ENCODE data around the gene RUNX2.

RUNX2 gene

DNA sequence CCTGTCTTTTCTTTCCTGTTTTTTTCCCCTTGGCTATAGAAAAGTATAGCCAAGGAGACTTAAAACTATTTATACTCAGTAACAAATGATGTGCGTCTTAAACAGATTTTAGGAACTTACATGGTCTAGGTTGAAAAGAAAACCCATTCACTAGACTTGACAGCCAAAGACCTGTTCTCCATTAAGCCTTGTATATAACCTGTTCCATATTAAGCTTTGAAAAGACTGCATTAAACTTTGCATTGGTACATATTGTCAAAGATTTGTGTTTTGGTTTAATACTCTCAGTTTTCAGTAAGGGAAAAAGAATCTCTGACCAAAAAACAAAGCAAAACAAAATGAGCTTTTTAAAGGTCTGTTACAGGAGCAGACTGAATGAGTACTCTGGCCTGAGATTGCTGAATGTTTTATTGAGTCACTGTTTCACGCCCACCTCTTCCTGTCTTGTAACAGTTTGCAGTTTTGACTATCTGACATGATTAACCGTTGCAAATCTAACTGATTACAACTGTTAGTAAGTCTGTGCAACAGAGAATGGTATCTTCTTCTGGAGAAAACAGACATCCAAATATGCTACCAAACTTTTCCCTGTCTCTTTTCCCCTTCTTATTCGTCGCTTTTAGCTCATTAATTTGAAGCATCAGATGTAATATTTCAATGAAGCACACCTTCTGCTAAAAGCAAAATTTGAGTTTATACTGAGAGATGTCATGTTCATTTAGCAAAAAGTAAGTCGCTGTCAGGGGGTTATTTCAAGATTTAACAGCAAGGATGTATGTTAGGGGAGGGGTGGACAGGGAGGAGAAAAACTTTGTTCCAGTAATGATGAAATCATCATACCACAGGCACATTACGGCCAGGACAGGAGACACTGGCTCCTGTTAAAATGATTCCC is 108.7 kb downstream of the RUNX2 start:
- DNase-seq, result no peak

- no peak for DNase-seq
These were observed 109.3 kb downstream of the RUNX2 start for GRCh38 chr6:45437439-45437815.

DNA sequence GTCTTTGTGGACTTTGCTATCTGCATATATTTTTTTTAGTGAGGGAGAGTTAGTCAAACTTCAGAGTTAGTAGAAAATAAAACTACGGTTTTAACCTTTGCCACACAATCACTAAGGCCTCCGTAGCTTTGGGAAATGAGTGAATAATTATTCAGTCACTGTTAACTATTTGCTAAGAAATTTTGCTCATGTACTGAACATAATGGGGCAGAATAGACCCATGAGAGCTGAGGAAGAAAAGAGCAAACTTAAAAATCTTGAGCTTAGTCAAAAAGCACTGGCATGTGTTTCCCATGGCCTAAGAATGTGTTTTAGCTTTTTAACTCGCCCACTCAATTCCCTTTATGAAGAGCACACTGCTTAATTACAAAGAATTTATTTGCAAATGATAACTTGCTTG is 110.0 kb downstream of the RUNX2 start:
- DNase-seq, result no peak

DNA sequence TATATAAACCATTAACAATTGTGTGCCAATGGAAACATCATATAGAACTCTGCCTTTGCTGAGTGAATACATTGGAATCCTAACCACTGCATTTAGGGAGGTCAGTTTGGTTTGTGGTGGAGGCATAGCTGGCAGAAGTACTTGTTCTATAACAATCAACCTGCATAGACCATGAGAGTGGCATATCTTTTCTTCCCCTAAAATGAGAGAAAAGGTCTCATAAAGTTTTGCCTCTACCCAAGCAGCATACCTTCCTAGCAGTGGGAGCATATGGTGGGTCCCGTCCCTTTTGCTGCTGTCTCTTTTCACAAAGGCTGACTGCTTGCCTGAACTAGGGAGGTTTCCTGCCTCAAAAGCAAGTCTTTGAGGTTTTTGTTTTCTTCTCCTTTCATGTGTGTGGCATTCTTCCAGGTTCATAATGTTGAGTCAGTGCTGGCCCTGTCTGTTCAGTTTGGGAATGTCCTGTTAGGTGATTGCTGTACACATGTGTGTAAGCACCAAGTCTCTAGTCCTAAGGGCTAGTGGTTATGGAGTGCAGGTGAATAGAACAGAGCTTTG is 110.8 kb downstream of the RUNX2 start:
- no peak for DNase-seq

DNA sequence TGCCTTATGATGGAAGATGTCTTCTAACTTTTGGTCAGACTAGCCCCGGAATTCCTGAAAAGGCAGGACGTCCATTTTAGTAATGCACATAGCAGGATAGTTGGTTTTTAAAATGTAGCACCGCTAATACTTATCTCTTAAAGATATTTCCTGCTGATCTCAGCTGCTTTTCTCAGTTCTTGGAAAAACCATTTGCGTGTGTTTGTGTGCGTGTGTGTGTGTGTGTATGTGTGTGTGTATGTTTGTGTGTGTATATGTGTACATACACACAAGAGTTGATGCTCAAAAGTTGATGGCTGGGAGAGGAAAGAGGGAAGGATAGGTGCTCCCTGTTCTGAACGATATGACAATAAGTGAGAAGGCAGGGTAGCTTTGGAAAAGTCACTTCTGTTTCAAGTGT is 111.3 kb downstream of the RUNX2 start:
- no peak for DNase-seq

DNA sequence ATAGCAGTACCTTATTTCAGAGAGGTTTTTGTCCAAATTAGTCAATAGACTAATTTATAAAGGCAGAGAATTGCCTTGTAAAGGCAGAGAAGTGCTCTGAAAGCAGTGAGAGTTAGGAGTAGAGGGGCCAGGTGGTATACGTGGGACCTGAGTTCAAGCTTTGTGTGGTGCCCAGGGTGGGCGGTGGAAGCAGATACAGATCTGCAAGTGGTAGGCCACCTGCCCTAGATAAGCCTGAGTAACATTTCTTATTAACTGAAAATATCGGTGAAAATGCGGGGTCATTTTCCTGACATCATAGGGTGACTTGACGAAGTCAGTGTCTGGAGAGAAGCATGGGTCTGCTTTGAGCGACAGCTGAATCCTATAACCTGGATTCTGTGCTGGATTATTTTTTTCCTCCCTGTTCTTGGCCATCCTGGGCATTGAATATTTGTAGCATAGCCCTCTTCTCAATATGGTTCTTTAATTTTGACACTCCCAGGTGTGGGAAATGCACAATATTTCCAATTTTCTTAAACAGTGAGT is 111.8 kb downstream of the RUNX2 start:
- DNase-seq, result no peak

DNA sequence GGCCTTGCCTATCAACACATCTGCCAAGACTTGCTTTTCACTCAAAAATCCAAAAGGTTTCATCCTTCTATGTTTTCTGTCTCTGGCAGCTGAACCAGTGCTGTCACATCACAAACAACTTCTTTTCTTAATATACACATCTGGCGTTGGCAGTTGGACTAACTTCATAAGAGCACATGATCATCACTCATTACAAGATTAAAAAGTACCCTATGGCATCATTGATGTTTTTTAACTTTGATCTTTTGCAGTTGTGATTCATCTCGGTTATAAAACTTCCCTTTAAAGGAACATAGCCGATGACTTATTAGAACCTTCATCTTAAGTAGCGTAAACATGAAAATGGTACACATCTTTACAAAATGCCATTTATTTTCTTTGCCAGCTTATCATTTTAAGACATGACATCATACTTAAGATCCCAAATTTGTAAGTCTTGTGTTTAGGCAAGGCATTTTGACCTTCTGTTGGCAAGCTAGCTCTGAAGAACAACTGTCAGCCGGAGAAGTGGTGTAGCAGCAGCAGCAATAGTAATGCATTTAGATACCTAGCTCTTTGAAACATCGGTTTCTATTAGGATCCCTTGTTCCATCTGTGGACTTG is 113.8 kb downstream of the RUNX2 start:
- no peak for DNase-seq

DNA sequence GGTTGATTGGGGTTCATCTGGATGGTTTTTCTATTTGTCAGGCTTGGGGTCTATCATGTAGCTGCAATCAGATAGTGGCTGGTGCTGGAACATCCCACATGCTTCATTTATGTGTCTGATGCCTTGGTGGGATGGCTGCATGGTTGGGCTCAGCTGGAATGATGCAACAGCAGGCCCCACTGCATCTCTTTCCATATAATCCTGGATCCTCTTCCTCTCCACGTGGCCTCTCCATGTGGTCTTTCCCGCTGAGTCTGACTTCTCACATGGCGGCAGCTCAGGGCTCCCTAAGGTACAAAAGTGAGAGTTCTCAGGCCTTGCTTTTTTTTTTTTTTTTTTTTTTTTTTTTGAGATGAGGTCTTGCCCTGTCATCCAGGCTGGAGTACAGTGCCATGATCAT is 114.6 kb downstream of the RUNX2 start:
- no peak for DNase-seq

DNA sequence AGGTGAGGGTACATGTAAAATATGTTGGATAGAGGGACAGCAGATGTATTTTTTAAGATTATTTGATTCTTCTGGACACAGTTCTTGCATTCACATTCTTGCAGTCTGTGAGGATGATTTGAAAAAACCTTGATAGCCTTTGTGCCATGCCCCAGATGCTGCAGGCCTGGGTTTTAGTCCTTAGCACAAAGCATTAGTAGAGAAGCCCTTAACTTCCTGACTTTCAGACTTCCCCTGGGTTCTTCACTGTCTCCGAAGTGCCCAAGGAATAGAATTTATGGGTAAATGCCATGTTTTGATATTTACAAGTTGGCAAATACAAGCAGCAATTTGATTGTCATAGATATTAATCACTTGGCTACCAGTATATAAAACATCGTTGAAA is 117.2 kb downstream of the RUNX2 start:
- DNase-seq, result no peak

GRCh38 chr6:45445749-45446549 is 117.8 kb downstream of the RUNX2 start:
- no peak for DNase-seq

DNA sequence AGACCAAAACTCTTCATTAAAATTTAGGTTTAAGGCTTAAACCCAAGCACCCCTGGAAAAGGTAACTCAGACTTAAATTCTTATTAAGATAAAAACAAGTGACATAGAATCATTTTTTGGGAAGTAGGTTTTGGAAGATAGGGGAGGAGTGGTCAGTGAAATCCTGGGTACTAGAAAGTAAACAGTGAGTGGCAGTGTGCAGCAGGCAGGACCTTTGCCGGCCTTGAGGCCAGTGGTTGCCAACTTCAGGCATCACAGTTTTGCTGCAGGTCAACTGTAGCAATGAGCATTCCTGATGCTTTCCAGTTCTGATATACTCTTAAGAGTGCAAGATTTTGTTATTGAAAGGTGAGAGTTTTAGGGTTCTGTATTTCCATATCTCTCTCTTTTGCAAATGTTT is 118.9 kb downstream of the RUNX2 start:
- DNase-seq, result no peak

GRCh38 chr6:45447716-45448115 is 119.6 kb downstream of the RUNX2 start:
- no peak for DNase-seq

DNA sequence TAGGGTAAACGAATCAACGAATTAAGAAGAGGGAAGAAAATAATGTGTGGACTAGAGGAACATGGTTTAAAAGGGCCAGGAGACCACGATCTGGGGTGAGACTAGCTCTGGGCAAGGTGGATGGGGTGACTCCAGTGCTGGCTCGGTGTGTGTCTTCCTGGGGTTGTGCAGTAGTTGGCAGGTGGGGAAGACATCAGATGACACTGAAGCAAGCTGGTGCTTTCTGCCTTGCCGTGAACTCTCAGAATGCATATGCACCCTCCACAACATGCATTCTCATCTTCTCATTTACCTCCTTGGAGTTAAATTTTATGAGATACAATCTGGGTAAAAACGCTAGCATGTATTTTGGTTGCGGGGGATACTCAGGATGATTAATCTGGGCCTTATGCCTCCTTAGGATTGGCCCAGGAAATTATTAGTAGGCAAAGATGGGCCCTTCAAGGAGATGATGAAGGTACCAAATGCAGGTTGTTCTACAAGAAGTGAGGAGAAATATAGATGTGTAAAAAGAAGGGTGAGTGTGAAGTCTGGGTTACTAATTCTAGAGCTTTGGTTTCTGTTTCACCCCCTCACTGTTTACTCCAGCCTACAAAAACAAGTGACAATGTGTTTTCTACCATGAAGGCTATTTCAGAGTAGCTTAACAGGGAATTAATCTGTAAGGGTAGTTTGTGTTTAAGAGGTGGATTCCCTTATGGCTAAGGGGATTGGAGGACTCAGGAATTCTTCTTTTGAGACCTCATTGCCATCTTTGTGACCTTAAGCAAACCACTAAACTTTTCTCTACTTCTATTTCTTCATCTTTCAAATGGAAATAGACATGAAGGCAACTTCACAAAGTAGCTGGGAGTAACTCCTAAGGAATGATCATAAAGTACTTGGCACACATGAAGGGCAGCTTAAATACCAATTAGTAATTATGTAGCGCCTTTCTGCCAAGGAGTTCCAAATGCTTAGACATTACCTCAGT is 120.6 kb downstream of the RUNX2 start:
- no peak for DNase-seq

- DNase-seq, result no peak
These were observed 122.0 kb downstream of the RUNX2 start for GRCh38 chr6:45450132-45450531.

- no peak for DNase-seq
These were observed 122.7 kb downstream of the RUNX2 start for GRCh38 chr6:45450831-45451230.

GRCh38 chr6:45454008-45454911 is 126.1 kb downstream of the RUNX2 start:
- no peak for DNase-seq

DNA sequence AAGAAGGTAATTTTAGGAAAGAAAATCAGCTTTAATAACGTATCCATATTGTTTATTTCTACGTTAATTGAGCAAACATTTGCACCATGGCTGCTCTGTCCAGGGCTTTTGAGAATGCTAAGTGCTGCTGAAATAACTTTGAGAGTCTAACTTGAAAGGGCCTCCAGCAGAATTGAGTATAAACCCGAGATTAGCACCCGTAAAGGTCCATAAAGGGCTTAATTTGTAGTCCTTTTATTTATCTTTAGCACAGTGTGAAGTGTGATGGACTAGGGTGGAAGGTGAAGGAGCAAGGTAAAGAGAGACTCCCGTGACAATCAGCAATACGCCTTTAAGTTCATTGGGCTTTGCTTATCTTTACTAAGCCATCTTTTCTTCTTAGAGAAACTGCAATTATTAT is 127.3 kb downstream of the RUNX2 start:
- no peak for DNase-seq

- no peak for DNase-seq
These were observed 129.0 kb downstream of the RUNX2 start for GRCh38 chr6:45457141-45457540.

GRCh38 chr6:45458672-45459071 is 130.5 kb downstream of the RUNX2 start:
- no peak for DNase-seq

GRCh38 chr6:45460166-45460565 is 132.0 kb downstream of the RUNX2 start:
- DNase-seq, result no peak

- no peak for DNase-seq
These were observed 133.4 kb downstream of the RUNX2 start for GRCh38 chr6:45461486-45461885.
